Pancreas (tissue), 10 donors: ENCODE results near the gene KLHL17. TPM values are rescaled to one million over a fixed set of nuclear protein-coding genes. Genes with fewer than 3 reads are reported as not detected.

Source experiments
- ATAC-seq, 4 donors: fragments of 200-7000 bp; cut with Tn5 transposase; one replicate each; pipeline versions ENCODE4 v1.8.0 to v1.9.1; 2020; ENCODE audit warnings: mild to moderate bottlenecking in 4 of 4, moderate library complexity in 4 of 4
- DNase-seq, 6 donors: peaks; one replicate each; pipeline ENCODE4 v3.0.0-alpha.2; 2020
- FAIRE-seq: peaks from 2 replicates; lab custom pipeline; 2012; peaks lifted over from hg19 to GRCh38; lab: Jason Lieb, UNC
- H3K27ac ChIP-seq, 4 donors: fragments of 200-600 bp; sonication (generic); 1 replicate in 3 of 4; 2 replicates in 1 of 4; pipeline versions ENCODE4 v1.5.0 to v1.8.0; 2020
- H3K27me3 ChIP-seq, 4 donors: fragments of 200-600 bp; one replicate each; pipeline ENCODE4 v1.8.0; 2021
- H3K36me3 ChIP-seq, 3 donors: fragments of 200-600 bp; sonication (generic) in 1 of 3; one replicate each; pipeline versions ENCODE4 v1.5.0 to v1.8.0; 2020 to 2021
- H3K4me1 ChIP-seq, 3 donors: fragments of 200-600 bp; one replicate each; pipeline ENCODE4 v1.8.0; 2021
- H3K4me3 ChIP-seq, 4 donors: fragments of 200-600 bp; sonication (generic) in 2 of 4; one replicate each; pipeline versions ENCODE4 v1.5.0 to v1.8.0; 2020 to 2021
- H3K9me3 ChIP-seq, 4 donors: fragments of 200-600 bp; one replicate each; pipeline ENCODE4 v1.8.0; 2021
- WGBS, 2 donors: extraction: QIAGEN DNeasy Blood & Tissue Kit; methylation state at CpG; one replicate each; pipeline ENCODE4 v1.1.7; 2013; 5-methylcytosine and 5-hydroxymethylcytosine counted together
- intact Hi-C, 3 donors: fragments of 100-400 bp; cut with DNase I; formaldehyde crosslinking; loops; one replicate each; pipeline versions ENCODE4 v1.11.1 to v1.14.2; 2022
- polyA plus RNA-seq, 2 donors: library from polyadenylated mRNA; stranded (reverse); fragments of 200-250 nt; gene quantifications; one replicate each; pipeline ENCODE4 v1.2.3, GENCODE V29; 2013
- total RNA-seq, 6 donors: library from RNA; stranded (reverse); fragmentation: NEBNext Ultra II Directional in 4 of 6; extraction: Animal tissue kit (Norgen Biotek cat#: 25700) in 4 of 6; gene quantifications; one replicate each; pipeline versions ENCODE4 v1.2.1 to v1.2.4, GENCODE V29; 2021 to 2023
- TF ChIP-seq, protein P1 (sequence below), 4 donors: fragments of 200-600 bp; sonication (generic) in 3 of 4; IDR thresholded peaks; one replicate each; pipeline versions ENCODE4 v1.5.0 to v1.8.0; 2021; ENCODE audit warnings: antibody characterized with exemption in 4 of 4
- donor health status: healthy with polysubstance abuse.
- donor health status: DM: no; HTN: no; CAD: no; lungs with moderate emphysema.
- donor health status: DM: no; HTN: no; CAD: no.
- donor health status: control.
- donor health status: control.
- donor health status: Bipolar disorder and iron deficiency.
- donor health status: DM: yes; HTN: yes; CAD: no.
- donor health status: DM: no; HTN: no; CAD: no.
- donor health status: DM: no; HTN: no; CAD: no.
- donor health status: DM: yes; HTN: yes; CAD: no.

Gene KLHL17
- total and polyA plus RNA-seq, 8 donors, result 3.1 to 24.1 (median 6.2) TPM

DNA sequence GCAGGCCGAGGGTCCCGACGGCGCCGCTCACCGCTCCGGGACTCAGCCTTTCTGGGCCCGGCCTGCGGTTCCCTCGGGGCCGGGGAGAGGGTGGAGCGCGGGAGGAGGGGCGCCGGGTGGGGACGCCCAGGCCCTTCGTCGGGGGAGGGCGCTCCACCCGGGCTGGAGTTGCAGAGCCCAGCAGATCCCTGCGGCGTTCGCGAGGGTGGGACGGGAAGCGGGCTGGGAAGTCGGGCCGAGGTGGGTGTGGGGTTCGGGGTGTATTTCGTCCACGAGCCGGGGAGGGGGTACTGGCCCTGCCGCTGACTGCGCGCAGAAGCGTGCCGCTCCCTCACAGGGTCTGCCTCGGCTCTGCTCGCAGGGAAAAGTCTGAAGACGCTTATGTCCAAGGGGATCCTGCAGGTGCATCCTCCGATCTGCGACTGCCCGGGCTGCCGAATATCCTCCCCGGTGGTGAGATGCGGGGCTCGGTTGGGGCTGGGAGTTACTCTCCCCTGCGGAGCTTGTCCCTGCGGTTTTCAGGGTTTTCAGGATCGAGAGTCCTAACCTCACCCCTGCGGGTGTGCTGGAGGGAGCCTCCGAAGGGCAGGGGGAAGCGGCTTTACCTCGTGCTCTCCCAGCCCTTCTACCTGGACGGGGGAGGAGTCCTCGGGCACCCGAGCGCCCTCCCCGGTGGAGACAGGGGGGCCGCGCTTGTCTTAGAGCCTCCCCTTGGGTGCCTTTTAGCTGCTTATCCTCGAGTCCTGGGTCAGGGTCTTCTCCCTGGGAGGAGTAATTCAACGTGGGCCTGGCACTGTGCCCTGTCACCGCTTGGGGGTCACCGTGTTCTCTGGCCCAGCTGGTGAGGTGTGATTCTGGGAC lies 34.6 kb upstream of the KLHL17 start:
- TF ChIP-seq, protein P1, sequence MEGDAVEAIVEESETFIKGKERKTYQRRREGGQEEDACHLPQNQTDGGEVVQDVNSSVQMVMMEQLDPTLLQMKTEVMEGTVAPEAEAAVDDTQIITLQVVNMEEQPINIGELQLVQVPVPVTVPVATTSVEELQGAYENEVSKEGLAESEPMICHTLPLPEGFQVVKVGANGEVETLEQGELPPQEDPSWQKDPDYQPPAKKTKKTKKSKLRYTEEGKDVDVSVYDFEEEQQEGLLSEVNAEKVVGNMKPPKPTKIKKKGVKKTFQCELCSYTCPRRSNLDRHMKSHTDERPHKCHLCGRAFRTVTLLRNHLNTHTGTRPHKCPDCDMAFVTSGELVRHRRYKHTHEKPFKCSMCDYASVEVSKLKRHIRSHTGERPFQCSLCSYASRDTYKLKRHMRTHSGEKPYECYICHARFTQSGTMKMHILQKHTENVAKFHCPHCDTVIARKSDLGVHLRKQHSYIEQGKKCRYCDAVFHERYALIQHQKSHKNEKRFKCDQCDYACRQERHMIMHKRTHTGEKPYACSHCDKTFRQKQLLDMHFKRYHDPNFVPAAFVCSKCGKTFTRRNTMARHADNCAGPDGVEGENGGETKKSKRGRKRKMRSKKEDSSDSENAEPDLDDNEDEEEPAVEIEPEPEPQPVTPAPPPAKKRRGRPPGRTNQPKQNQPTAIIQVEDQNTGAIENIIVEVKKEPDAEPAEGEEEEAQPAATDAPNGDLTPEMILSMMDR (IDR thresholded peaks at IDR 0.05), result no peak
- H3K4me1 ChIP-seq, result peaks cover 0 to 10% (median 3%) of the 10 kb centered on the region in 3 donors
- H3K4me3 ChIP-seq, result peak overlapping the region in 2 of 4 donors; percentile 13 to 45
- FAIRE-seq, result no peak
- H3K36me3 ChIP-seq, result no peaks in the 10 kb centered on the region
- peak in 1 of 4 donors; percentile 15 for ATAC-seq
- no peaks in the 10 kb centered on the region for H3K9me3 ChIP-seq
- 4 to 6% methylated on average over 40 to 65 of the region's 65 CpGs for WGBS, 2 donors
- intact Hi-C loops, result no loop called here
- H3K27me3 ChIP-seq, result peaks cover 0 to 14% (median 0%) of the 10 kb centered on the region in 4 donors
- peak in 1 of 6 donors; percentile 44 for DNase-seq
- H3K27ac ChIP-seq, result no peak overlapping the region

DNA sequence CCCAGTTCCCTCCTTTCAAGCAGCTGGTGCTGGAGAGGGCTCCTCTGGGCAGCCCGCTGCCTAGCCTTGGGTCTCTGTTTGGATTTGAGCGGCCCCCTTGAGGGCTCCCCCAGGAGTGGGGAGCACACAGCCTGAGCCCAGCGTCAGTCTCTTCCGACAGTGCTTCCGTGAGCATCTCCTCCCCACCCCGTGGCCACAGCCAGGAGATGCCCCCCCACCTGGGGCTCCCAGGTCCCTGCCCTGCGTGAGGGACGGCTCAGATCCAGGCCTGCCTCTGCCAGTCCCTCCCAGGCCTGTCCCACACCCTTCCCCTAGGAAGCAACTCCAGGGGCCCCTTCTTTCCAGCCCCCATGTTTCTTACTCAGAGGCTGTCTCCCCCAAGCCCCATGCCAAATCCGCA lies 33.1 kb upstream of the KLHL17 start:
- FAIRE-seq (no peak), DNase-seq (no peak), ATAC-seq (no peak)
- H3K36me3 ChIP-seq, result no peaks in the 10 kb centered on the region
- peaks cover 0 to 4% (median 3%) of the 10 kb centered on the region in 3 donors for H3K4me1 ChIP-seq
- H3K27me3 ChIP-seq, result peaks cover 0 to 14% (median 0%) of the 10 kb centered on the region in 4 donors
- TF ChIP-seq, protein P1 (IDR thresholded peaks at IDR 0.05), result no peak
- H3K9me3 ChIP-seq, result no peaks in the 10 kb centered on the region
- WGBS, 2 donors, result 30 to 44% methylated on average over 9 of the region's 9 CpGs
- H3K27ac ChIP-seq, result no peak overlapping the region
- intact Hi-C loops, result no loop called here
- no peak overlapping the region for H3K4me3 ChIP-seq

DNA sequence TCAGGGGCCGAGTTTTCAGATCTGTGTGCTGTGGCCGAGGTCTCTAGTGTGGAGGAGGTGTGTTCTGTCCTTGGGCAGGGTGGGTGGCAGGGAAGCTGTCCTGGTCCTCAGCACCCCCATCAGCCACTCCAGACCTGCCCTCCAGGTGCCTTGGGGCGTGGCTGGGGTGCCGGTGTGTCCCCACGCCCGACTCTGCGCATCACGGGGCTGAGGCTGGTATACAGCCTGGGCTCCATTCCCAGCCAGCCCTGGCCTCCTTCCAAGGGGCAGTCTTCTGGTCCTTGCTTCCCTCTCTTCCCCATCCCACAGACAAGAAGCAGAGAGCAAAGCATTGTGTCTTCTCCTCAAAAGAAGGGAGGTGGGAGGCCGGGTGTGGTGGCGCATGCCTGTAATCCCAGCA lies 32.6 kb upstream of the KLHL17 start:
- 32 to 50% methylated on average over 10 of the region's 10 CpGs for WGBS, 2 donors
- ATAC-seq (no peak), DNase-seq (no peak), FAIRE-seq (no peak)
- TF ChIP-seq, protein P1 (IDR thresholded peaks at IDR 0.05), result no peak
- H3K9me3 ChIP-seq, result no peaks in the 10 kb centered on the region
- no peaks in the 10 kb centered on the region for H3K36me3 ChIP-seq
- peaks cover 0 to 14% (median 0%) of the 10 kb centered on the region in 4 donors for H3K27me3 ChIP-seq
- peaks cover 0 to 4% (median 3%) of the 10 kb centered on the region in 3 donors for H3K4me1 ChIP-seq
- intact Hi-C loops, result no loop called here
- no peak overlapping the region for H3K4me3 ChIP-seq
- H3K27ac ChIP-seq, result no peak overlapping the region

DNA sequence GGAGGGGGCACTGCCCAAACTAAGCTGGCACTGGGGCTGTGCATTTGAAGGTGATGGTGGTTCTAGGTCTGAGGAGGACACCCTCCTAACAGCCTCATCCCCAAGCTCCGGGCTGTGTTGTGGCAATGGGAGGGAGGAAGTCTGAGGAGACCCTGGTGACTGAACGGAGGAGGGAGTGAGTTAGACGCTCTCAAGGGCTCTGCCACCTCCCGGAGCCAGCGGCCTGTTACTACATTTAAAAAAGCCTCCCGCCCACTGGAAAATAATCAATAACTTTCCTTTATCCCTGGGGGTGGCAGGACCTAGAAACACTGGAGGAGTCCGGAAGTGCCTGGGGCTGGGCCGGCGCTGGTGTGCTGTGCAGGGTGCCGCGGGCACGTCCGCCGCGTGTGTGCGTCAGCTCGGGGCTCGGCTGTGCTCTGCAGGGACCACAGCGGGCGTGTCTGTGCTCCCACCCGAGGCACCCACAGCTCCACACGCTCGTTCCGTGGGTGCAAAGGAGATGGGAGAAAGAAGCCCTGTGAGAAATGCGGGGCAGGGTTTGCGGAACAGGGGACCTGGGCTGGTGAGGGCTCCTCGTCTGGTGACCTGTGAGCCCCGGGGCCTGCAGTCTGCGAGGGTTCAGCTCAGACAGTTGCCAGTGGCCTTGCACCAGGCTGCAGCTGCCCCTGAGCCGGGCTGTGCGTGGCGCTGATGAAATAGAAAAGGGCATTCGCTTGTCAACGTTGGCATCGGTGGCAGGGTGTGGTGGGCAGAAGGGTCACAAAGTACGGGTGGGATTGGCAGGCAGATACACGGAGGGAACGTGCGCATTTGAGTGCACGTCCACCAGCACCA lies 31.3 kb upstream of the KLHL17 start:
- H3K4me3 ChIP-seq, result no peak overlapping the region
- H3K36me3 ChIP-seq, result no peaks in the 10 kb centered on the region
- H3K4me1 ChIP-seq, result peaks cover 0 to 3% (median 0%) of the 10 kb centered on the region in 3 donors
- DNase-seq (no peak), FAIRE-seq (no peak), ATAC-seq (no peak)
- H3K9me3 ChIP-seq, result no peaks in the 10 kb centered on the region
- WGBS, 2 donors, result 32 to 43% methylated on average over 40 of the region's 40 CpGs
- TF ChIP-seq, protein P1 (IDR thresholded peaks at IDR 0.05), result no peak
- no peak overlapping the region for H3K27ac ChIP-seq
- H3K27me3 ChIP-seq, result peaks cover 0 to 14% (median 0%) of the 10 kb centered on the region in 4 donors
- intact Hi-C loops, result no loop called here
